ENCODE results near the gene SSBP4.

The SSBP4 gene

GRCh38 chr19:18476507-18477041 lies 57.4 kb downstream of the SSBP4 start:
- TF ChIP-seq CREB1 (IDR thresholded peaks at IDR 0.05; ENCODE audit: low read depth) = no peak
- TF ChIP-seq EGR1 (IDR thresholded peaks at IDR 0.05) = no peak
- no peak for TF ChIP-seq TEAD4 (IDR thresholded peaks at IDR 0.05)
- TF ChIP-seq TAF1 (IDR thresholded peaks at IDR 0.05; ENCODE audit: low read depth) = no peak
- no peak for TF ChIP-seq REST (IDR thresholded peaks at IDR 0.05; ENCODE audit: low read depth)
- no peak for TF ChIP-seq FOXM1 (IDR thresholded peaks at IDR 0.05; ENCODE audit: borderline replicate concordance, low read depth)
- TF ChIP-seq CEBPB (IDR thresholded peaks at IDR 0.05) = no peak

GRCh38 chr19:18477042-18477779 lies 58.0 kb downstream of the SSBP4 start:
- TF ChIP-seq MAX (IDR thresholded peaks at IDR 0.05) (no peak), RAD21 (IDR thresholded peaks at IDR 0.05; ENCODE audit: low read depth) (0 out of 2 replicates have a peak, but pooled peaks have one; percentile 16), REST (IDR thresholded peaks at IDR 0.05; ENCODE audit: low read depth) (no peak), USF1 (IDR thresholded peaks at IDR 0.05) (no peak), FOXM1 (IDR thresholded peaks at IDR 0.05; ENCODE audit: borderline replicate concordance, low read depth) (no peak)

GRCh38 chr19:18477974-18478373 lies 58.8 kb downstream of the SSBP4 start:
- TF ChIP-seq RAD21 (IDR thresholded peaks at IDR 0.05; ENCODE audit: low read depth) (no peak), TAF1 (IDR thresholded peaks at IDR 0.05; ENCODE audit: low read depth) (no peak), REST (IDR thresholded peaks at IDR 0.05; ENCODE audit: low read depth) (no peak), EP300 (IDR thresholded peaks at IDR 0.05; ENCODE audit: borderline replicate concordance) (no peak), CEBPB (IDR thresholded peaks at IDR 0.05) (no peak), CREB1 (IDR thresholded peaks at IDR 0.05; ENCODE audit: low read depth) (no peak)

GRCh38 chr19:18478545-18479311 lies 59.5 kb downstream of the SSBP4 start:
- TF ChIP-seq CEBPB (IDR thresholded peaks at IDR 0.05) = peak; percentile 92
- TF ChIP-seq TEAD4 (IDR thresholded peaks at IDR 0.05) = no peak
- no peak for TF ChIP-seq USF1 (IDR thresholded peaks at IDR 0.05)
- no peak for TF ChIP-seq NFIC (IDR thresholded peaks at IDR 0.05)
- TF ChIP-seq RAD21 (IDR thresholded peaks at IDR 0.05; ENCODE audit: low read depth) = no peak
- peak; percentile 26; the same call in 1 of the 2 replicates for TF ChIP-seq MAX (IDR thresholded peaks at IDR 0.05)
- no peak for TF ChIP-seq FOXM1 (IDR thresholded peaks at IDR 0.05; ENCODE audit: borderline replicate concordance, low read depth)
- TF ChIP-seq REST (IDR thresholded peaks at IDR 0.05; ENCODE audit: low read depth) = no peak
- no peak for TF ChIP-seq EGR1 (IDR thresholded peaks at IDR 0.05)
- no peak for TF ChIP-seq TAF1 (IDR thresholded peaks at IDR 0.05; ENCODE audit: low read depth)
- TF ChIP-seq YY1 (IDR thresholded peaks at IDR 0.05; ENCODE audit: low read depth) = no peak
- no peak for TF ChIP-seq ZBTB7A (IDR thresholded peaks at IDR 0.05; ENCODE audit: low read depth)
- no peak for TF ChIP-seq CREB1 (IDR thresholded peaks at IDR 0.05; ENCODE audit: low read depth)
- no peak for TF ChIP-seq TCF12 (IDR thresholded peaks at IDR 0.05; ENCODE audit: low read depth)
- no peak for TF ChIP-seq EP300 (IDR thresholded peaks at IDR 0.05; ENCODE audit: borderline replicate concordance)

Measured in Ishikawa (cell line).